Right ventricle myocardium superior (tissue), 1 donor: Measurements from ENCODE around the gene ALG1L2. TPM values are rescaled to one million over a fixed set of nuclear protein-coding genes. Genes with fewer than 3 reads are reported as not detected.
"Not testable (repeated sequence)": the region's sequence is repeated elsewhere in the genome, so short reads cannot be mapped to it uniquely, and the experiment has no call there.

Experiments
- ATAC-seq: fragments of 200-7000 bp; cut with Tn5 transposase; one replicate; pipeline ENCODE4 v1.9.1; 2020; ENCODE audit warnings: mild to moderate bottlenecking; ENCODE audit not compliant: poor library complexity
- DNase-seq: peaks from one replicate; pipeline ENCODE4 v3.0.0-alpha.2; 2020
- intact Hi-C: fragments of 100-400 bp; cut with DNase I; formaldehyde crosslinking; loops from one replicate; pipeline ENCODE4 v1.11.2; 2022
- total RNA-seq: library from RNA; stranded (reverse); fragmentation: NEBNext Ultra II Directional; extraction: Animal tissue kit (Norgen Biotek cat#: 25700); gene quantifications from one replicate; pipeline ENCODE4 v1.2.1, GENCODE V29; 2021
- donor health status: DM: no; HTN: yes; CAD: no; lungs with severe emphysema.

The ALG1L2 gene
- total RNA-seq, 1 donor from 2014 or later: 0.43 TPM

DNA sequence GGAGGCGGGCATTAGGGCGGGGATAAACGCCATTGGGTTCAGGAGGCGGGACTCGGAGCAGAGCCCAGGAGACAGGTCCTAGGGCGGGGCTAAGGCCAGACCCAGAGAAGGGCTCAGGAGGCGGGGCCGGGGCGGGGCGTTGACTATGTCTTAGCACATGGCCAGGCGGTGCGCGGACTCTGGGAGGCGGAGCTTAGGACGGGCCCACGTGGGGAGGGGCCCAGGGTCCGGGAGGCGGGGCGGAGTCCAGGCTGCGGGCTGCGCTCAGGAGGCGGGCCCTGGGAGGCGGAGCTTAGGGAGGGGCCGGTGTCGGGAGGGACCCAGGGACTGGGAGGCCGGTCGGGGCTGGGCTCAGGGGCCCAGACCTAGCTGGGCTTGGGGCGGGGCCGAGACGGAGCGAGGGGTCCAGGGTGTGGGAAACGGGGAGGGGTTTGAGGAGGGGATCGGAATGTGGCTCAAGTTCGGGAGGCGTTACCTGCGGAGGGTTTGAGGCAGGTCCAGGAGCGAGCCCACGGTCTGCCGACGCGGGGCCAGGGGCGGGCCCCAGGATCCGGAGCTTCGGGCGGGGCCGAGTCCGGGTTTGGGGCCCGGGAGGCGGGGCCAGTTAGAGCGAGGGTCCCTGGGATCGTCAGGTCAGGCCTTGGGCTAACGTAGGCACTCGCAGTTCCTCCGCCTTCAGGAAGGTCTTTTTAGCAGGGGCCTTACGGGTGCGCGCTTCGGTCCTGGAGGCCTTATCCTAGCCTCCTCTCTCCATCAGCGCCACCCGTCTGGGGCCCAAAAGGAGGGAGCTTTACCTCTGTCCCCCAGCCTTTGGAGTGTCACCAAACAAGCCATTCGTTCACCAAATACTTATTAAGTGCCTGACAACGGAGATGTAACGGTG, 30.5 kb downstream of the ALG1L2 start:
- intact Hi-C loops, ATAC-seq: not testable (repeated sequence)
- DNase-seq: peak; percentile 100

DNA sequence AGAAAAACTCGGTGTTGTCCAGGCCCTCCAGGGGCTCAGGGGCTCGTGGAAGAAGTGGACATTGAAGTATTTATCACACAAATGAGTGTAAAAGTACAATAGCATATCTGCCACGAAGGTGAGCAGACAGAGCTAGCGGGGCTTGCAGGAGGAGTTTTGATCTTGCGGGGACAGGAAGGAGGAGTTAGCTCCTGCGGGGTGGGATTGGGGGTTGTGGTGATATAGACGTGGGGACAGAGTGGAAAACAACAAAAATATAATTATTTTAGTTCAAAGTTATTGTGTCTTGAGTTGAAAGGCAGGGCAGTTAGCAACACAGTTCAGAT, 31.1 kb downstream of the ALG1L2 start:
- peak; percentile 36 for ATAC-seq
- DNase-seq, intact Hi-C loops: not testable (repeated sequence)

DNA sequence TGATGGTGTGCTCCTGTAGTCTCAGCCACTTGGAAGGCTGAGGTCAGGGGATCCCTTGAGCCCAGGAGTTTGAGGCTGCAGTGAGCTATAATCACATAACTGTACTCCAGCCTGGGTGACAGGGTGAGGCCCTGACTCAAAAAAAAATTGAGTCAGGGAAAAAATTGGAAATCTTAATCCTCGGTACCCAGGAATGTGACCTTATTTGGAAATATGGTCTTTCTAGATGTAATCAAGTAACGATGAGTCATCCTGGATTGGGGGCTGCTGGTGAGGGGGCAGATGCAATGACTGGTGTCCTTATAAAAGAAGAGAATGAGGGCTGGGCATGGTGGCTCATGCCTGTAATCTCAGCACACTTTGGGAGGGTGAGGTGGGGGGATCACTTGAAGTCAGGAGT, 33.8 kb downstream of the ALG1L2 start:
- DNase-seq, intact Hi-C loops, ATAC-seq: not testable (repeated sequence)

DNA sequence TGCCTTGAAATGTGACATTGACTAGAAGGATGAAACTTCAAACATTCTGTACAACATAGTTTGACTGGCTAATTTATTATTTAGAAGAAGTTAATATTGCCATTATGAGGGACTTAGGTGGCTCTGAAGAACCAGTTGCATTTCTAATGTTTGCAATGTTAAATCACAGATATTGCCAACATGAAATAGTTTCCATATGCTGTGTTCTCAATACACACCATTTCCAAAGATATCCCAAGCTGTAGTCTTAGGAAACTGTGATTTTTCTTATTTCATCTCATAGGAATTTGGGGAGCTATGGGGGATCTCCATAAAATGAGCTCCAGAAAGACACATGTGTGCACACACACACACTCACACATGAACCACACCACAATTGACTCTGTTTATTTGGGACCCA, 36.3 kb downstream of the ALG1L2 start:
- no peak for DNase-seq
- no peak for ATAC-seq
- intact Hi-C loops: no loop called here

DNA sequence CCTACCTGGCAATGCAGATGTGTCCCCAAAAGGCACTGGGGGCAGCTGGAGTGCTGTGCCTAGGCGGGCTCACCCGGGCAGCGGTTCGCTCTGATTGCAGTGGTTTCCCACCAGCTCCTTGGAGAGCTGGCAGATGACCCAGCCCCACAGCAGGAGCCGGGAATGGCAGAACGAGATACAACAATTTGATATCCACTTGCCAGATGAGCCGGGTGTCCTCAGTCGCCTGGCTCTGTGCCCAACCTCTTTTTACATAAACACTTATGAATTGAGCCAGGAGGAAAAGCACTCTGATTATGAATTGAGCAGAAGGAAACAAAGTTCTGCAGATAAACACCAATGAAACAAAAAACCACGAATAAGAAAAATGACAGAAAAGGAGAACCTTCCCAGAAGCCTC, 38.2 kb downstream of the ALG1L2 start:
- DNase-seq, ATAC-seq, intact Hi-C loops: not testable (repeated sequence)

DNA sequence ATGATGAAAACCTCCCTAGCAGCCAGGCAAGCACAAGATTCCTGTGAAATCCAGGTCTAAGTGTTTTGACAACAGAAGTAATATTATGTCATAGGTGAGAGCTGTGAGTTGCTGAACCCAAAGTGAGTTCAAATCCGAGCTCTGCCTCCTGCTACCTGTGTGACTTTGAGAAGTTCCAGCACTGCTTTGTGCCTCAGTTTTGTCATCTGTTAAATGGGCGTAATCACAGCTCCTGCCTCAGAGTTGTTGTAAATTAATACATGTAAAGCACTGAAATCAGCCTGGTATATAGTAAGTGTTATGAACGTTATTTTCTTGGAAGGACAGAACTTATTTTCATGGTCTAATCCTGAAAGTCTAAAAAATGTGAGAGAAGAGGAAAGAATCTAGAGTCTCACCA, 38.7 kb downstream of the ALG1L2 start:
- intact Hi-C loops, ATAC-seq, DNase-seq: not testable (repeated sequence)

DNA sequence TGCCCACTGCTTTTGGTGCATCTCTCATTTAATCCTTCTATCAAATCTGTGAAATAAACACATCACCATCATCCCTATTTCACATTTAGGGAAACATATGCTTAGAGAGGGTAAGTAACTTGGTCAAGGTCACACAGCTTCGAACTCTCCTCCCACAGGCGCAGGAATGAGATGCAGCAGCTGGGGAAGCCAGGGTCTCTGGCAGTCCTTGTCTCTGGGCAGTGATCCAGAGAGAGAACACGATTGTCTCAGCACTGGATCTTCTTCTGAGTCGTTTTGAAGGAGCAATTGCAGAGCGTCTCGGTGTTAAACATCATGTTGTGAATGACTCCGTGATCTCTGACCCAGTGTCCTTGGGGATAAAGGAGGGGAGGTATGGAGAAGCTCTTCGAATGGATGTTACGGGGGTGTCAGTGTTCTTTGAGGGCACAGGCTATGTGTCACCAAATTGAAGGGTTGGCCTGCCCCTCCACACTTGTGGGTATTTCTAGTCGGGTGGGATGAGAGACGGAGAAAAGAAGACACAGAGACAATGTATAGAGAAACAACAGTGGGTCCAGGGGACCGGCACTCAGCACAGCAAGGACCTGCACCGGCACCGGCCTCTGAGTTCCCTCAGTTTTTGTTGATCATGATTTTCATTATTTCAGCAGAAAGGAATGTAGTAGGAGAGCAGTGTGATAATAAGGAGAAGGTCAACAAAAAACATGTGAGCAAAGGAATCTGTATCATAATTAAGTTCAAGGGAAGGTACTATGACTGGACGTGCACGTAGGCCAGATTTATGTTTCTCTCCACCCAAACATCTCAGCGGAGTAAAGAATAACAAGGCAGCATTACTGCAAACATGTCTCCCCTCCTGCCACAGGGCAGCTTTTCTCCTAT, 41.5 kb downstream of the ALG1L2 start:
- DNase-seq, ATAC-seq, intact Hi-C loops: not testable (repeated sequence)

DNA sequence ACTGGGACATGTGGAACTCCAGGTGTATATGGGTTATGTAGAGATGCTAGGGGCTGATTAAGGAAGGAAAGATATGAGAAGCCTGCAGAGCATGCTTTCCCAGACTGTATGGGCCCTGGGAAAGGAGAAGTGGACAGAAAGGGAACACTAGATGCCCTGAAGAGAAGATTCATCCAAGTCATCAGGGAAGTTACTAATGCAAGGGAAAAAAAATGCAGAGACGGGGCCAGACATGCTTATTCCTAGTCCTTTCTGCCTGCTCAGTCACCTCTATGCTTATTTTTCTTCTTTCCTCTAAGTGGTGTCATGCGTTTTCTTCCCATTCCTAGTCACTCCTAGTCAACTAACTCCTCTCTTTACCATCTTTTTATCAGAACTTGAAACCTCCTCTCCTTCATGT, 43.8 kb downstream of the ALG1L2 start:
- intact Hi-C loops, ATAC-seq, DNase-seq: not testable (repeated sequence)

DNA sequence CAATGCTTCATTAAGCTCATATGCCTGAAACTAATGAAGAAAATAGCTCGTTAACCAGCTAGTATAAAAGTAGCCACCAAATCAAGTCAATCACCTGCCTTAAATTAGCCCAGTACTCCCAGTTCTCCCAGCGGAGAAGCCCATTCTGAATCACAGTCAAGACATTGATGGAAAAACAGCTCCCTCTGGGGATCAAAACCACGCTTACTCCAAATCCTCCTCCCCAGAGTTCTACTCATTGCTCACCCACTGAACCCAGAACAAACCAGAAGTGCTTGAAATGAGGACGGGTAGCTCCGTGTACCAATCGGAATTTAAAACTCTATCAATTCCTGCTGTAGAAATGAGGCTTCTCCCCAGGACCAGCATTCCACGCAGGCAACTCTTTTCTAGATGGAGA, 54.7 kb downstream of the ALG1L2 start:
- ATAC-seq, intact Hi-C loops, DNase-seq: not testable (repeated sequence)

DNA sequence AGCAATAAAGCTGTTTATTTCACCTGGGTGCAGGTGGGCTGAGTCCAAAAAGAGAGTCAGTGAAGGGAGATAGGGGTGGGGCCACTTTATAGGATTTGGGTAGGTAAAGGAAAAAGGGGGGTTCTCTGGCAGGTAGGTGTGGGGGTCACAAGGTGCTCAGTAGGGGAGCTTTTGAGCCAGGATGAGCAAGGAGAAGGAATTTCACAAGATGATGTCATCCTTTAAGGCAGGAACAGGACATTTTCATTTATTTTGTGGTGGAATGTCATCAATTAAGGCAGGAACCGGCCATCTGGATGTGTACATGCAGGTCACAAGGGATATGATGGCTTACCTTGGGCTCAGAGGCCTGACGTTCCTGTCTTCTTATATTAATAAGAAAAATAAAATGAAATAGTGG, 56.1 kb downstream of the ALG1L2 start:
- DNase-seq, ATAC-seq, intact Hi-C loops: not testable (repeated sequence)

DNA sequence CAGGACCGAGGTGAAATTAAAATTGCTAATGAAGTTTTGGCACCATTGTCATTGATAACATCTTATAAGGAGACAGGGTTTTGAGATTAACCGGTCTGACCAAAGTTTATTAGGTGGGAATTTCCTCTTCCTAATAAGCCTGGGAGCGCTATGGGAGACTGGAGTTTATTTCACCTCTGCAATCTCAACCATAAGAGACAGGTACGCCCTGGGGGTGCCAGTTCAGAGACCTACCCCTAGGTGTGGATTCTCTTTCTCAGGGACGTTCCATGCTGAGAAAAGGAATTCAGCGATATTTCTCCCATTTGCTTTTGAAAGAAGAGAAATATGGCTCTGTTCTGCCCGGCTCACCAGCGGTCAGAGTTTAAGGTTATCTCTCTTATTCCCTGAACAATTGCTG, 57.4 kb downstream of the ALG1L2 start:
- DNase-seq, intact Hi-C loops, ATAC-seq: not testable (repeated sequence)

DNA sequence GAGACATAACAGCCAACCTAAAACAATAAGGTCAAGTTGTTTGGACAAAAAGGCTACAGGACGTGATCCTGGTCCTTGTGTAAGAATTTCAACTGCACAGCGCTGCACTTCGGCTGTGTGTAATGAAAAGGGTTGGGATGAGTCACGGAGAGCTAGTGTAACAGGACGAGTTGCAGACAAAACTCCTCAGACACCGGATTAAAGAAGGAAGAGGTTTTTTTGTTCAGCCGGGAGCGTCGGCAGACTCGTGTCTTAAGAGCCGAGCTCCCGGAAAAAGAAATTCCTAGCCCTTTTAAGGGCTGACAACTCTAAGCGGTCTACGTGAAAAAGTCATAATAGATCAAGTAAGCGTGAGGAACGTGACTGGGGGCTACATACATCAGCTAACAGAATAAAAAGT, 59.1 kb downstream of the ALG1L2 start:
- DNase-seq, intact Hi-C loops, ATAC-seq: not testable (repeated sequence)

DNA sequence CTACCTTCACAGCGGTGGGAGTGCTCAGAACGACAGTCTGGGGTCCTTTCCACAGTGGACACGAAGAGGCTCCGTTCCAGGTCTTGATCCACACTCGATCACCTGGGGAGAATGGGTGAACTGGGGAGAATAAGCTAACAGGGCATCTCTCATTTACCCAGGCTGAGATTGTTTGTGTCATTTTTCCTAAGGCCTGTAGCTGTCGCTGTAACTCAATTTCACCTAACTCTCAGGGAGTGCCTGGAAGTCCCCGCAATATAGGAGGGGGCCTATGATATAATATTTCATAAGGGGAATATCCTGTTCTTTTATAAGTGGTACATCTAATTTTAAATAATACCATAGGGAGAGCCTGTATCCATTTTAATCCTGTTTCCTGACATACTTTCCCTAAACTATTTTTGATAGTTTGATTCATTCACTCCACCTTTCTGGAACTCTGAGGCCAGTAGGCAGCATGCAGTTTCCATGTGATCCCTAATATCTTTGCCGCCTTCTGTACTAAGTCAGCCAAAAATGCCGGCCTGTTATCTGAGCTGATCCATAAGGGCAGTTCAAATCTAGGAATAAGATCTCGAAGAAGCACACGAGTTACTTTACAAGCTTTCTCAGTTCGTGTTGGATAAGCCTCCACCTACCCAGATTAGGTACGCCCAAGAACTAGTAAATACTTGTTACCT, 62.2 kb downstream of the ALG1L2 start:
- intact Hi-C loops, ATAC-seq, DNase-seq: not testable (repeated sequence)

DNA sequence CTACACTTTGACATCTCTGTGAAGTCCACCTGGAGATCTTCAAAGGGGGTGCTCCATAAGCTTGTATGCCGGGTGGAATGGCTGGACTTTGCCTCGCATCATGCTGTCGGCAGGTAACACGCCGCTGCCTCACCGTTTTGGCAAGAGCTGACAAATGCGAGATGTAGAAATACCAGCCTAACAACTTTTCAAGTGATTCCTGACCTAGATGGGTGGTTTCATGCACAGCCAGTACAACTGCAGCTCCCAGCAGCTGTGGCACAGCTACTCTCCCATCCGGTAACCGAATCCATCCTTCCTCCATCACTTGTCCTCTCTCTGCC, 62.7 kb downstream of the ALG1L2 start:
- intact Hi-C loops, DNase-seq, ATAC-seq: not testable (repeated sequence)

DNA sequence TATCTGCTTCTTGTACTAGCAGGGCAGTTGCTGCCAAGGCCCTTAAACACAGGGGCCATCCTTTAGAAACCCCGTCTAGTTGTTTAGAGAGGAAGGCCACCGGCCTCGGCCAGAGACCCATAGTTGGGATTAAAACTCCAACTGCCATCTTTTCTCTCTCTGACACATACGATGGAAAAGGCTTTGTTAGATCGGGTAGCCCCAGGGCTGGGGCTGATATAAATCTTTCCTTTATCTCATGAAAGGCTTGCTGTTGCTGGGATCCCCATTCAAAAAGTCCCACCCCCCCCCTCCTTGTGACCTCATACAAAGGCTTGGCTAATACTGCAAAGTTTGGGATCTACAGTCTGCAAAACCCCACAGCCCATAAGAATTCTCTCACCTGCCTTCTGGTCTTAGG, 63.8 kb downstream of the ALG1L2 start:
- intact Hi-C loops, ATAC-seq, DNase-seq: not testable (repeated sequence)

DNA sequence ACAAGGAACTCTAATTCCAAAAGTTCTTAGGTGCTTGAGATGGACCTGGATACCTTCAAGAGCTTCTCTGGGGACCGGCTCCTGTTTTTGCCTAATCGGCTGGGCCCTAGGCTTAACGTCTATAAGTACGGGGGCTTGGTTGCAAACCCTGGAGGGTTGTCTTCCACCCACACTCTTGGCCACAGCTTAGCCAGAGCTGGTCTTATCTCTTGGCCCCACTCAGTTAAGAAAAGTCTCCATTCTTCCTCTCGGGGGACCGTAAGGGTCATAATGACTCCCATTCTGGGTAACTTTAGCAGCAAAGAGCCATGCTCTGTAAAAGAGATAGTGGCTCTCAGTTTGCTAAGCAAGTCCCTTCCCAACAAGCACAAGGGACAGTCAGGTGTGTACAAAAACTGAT, 64.8 kb downstream of the ALG1L2 start:
- DNase-seq, intact Hi-C loops, ATAC-seq: not testable (repeated sequence)
